Muscle layer of duodenum (tissue), 2 donors: ENCODE results near the gene SMARCC1.

Experiments
- H3K27ac ChIP-seq: one replicate; pipeline ENCODE4 v1.7.0; 2013; ENCODE audit warnings: mild to moderate bottlenecking, low read length
- H3K27me3 ChIP-seq: one replicate; pipeline ENCODE4 v1.7.0; 2013; ENCODE audit warnings: low read depth, mild to moderate bottlenecking, control low read depth, low read length
- H3K36me3 ChIP-seq, 2 donors: one replicate each; pipeline ENCODE4 v1.7.0; 2013; ENCODE audit warnings: low read length in 2 of 2, control low read depth in 1 of 2, mild to moderate bottlenecking in 1 of 2; ENCODE audit not compliant: insufficient read depth in 2 of 2, control insufficient read depth in 1 of 2
- H3K4me1 ChIP-seq, 2 donors: one replicate each; pipeline ENCODE4 v1.7.0; 2013; ENCODE audit warnings: low read length in 2 of 2, mild to moderate bottlenecking in 2 of 2, control low read depth in 1 of 2, moderate library complexity in 1 of 2; ENCODE audit not compliant: insufficient read depth in 2 of 2, control insufficient read depth in 1 of 2
- H3K4me3 ChIP-seq, 2 donors: one replicate each; pipeline ENCODE4 v1.7.0; 2013; ENCODE audit warnings: low read length in 2 of 2, low read depth in 1 of 2, mild to moderate bottlenecking in 1 of 2
- H3K9me3 ChIP-seq, 2 donors: one replicate each; pipeline ENCODE4 v1.7.0; 2013; ENCODE audit warnings: low read length in 2 of 2, control low read depth in 1 of 2, mild to moderate bottlenecking in 1 of 2; ENCODE audit not compliant: control insufficient read depth in 1 of 2
- donor health status: healthy.

The SMARCC1 gene

DNA sequence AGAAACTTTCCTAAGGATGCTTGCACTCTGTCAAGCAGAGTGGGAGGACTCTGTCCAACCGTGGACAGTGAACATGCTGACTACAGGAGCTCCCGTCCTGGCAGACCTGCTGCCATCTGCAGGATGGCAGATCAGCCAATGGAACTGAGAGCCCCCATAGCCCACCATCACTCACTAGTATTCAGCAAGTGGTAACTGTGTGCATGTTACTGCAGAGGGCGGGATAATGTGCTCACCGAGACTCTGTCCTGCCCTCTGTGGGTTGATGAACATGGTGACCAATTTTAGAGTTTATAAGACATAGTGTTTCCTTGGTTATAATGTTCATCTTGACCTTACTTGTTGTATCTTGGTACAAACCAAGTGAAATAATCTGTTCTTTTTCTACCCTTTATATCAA lies 214.5 kb downstream of the SMARCC1 start:
- no peaks in the 10 kb centered on the region for H3K27me3 ChIP-seq
- no peaks in the 10 kb centered on the region for H3K9me3 ChIP-seq
- peaks cover 0 to 5% of the 10 kb centered on the region in 2 donors for H3K4me1 ChIP-seq
- H3K4me3 ChIP-seq, result no peak overlapping the region
- H3K27ac ChIP-seq, result no peak overlapping the region
- no peaks in the 10 kb centered on the region for H3K36me3 ChIP-seq

- H3K27me3 ChIP-seq, result no peaks in the 10 kb centered on the region
- peaks cover 0 to 5% of the 10 kb centered on the region in 2 donors for H3K4me1 ChIP-seq
- no peaks in the 10 kb centered on the region for H3K9me3 ChIP-seq
- H3K27ac ChIP-seq, result no peak overlapping the region
- no peaks in the 10 kb centered on the region for H3K36me3 ChIP-seq
- no peak overlapping the region for H3K4me3 ChIP-seq
Observed at GRCh38 chr3:47566667-47567066, 215.0 kb downstream of the SMARCC1 start.

DNA sequence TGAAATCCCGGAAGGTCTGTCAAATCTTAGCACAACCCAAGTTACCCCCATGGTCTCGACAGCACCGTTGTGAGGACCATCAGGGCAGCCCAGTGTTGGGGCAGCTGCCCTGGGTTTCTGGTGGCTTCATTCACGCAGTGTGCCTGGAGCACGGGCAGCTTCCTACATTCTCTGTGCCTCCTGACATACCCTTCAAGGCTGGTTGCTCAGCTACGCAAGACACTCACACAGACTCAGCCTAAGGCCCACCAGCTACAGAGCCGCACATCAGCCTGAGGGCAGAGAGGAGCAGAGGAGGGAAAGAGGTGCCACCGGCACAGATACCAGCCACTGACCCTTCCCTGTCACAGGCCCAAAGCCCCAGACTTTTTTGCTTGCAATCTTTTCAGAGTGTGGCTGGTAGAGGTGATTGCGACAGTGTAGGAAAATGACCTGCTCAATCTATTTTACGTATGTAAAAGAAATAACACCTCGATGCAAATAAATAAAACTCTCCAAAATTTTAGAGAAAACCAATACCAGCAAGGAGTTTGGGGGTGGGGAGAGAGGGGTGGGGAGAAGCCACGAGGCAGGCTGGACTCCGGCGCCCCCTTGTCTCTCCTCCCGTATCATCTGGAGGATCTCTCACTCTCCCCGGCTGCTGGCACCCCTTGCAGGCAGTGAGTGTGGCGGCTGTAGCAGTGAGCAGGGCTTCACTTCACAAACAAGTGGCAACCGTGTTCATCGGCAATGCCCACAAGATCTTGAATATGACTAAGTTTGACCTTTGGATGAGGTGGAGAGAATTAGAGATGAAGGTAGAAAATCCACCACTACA lies 215.8 kb downstream of the SMARCC1 start:
- Histone ChIP-seq H3K36me3 (no peaks in the 10 kb centered on the region), H3K4me1 (no peaks in the 10 kb centered on the region), H3K27me3 (no peaks in the 10 kb centered on the region), H3K4me3 (no peak overlapping the region), H3K27ac (no peak overlapping the region), H3K9me3 (no peaks in the 10 kb centered on the region)

GRCh38 chr3:47556351-47556750 lies 225.3 kb downstream of the SMARCC1 start:
- no peaks in the 10 kb centered on the region for H3K27me3 ChIP-seq
- H3K27ac ChIP-seq, result no peak overlapping the region
- H3K4me1 ChIP-seq, result no peaks in the 10 kb centered on the region

DNA sequence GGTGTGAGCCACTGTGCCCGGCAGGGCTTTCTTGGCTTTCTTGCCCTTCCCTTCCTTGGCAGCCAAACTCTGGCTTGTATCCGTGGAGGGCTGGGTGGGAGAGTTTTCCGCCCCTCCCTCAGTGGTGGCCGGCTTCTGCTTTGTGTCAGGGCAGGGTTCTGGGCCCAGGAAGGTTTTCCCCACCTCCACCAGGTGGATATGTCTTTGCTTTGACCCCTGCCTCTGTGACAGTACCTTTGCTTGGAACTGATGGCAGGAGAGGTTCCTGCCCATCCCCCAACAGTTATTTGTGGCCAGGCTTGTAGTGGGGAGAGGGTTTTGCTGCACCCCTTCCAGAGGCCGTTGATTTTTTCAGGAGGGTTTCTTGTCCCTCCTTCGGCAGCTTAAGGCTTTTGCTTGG lies 227.4 kb downstream of the SMARCC1 start:
- Histone ChIP-seq H3K9me3 (no peaks in the 10 kb centered on the region), H3K27me3 (no peaks in the 10 kb centered on the region), H3K36me3 (no peaks in the 10 kb centered on the region), H3K27ac (no peak overlapping the region), H3K4me1 (no peaks in the 10 kb centered on the region), H3K4me3 (no peak overlapping the region)

More at GRCh38 chr3:47556351-47556750, 225.3 kb downstream of the SMARCC1 start:
- no peaks in the 10 kb centered on the region for H3K9me3 ChIP-seq
- no peak overlapping the region for H3K4me3 ChIP-seq
- H3K36me3 ChIP-seq, result no peaks in the 10 kb centered on the region

DNA sequence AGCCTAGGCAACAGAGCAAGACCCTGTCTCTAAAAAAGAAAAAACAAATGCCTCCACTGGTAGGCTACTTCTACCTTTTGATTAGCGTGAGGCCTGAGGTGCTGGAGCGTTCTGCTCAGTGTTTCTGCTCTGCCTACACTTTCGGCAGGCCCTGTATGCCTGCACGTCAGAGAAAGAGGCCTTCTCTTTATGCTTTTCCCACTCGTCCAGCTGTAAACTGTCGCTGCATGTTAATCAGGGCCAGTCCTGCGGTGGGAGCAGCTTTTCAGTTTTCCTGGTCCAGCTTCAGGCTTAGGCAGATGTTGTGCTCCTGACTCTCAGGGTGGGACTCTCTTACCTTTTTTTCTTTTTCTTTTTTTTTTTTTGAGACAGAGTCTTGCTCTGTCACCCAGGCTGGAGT lies 228.3 kb downstream of the SMARCC1 start:
- H3K27ac ChIP-seq, result no peak overlapping the region
- no peak overlapping the region for H3K4me3 ChIP-seq

GRCh38 chr3:47542471-47543173 lies 239.1 kb downstream of the SMARCC1 start:
- no peak overlapping the region for H3K4me3 ChIP-seq
- H3K27ac ChIP-seq, result no peak overlapping the region
- peaks cover 0 to 14% of the 10 kb centered on the region in 2 donors for H3K4me1 ChIP-seq
- no peaks in the 10 kb centered on the region for H3K9me3 ChIP-seq
- no peaks in the 10 kb centered on the region for H3K27me3 ChIP-seq
- H3K36me3 ChIP-seq, result no peaks in the 10 kb centered on the region

More for the DNA sequence above, 228.3 kb downstream of the SMARCC1 start:
- Histone ChIP-seq H3K4me1 (no peaks in the 10 kb centered on the region), H3K27me3 (no peaks in the 10 kb centered on the region), H3K36me3 (no peaks in the 10 kb centered on the region), H3K9me3 (no peaks in the 10 kb centered on the region)

DNA sequence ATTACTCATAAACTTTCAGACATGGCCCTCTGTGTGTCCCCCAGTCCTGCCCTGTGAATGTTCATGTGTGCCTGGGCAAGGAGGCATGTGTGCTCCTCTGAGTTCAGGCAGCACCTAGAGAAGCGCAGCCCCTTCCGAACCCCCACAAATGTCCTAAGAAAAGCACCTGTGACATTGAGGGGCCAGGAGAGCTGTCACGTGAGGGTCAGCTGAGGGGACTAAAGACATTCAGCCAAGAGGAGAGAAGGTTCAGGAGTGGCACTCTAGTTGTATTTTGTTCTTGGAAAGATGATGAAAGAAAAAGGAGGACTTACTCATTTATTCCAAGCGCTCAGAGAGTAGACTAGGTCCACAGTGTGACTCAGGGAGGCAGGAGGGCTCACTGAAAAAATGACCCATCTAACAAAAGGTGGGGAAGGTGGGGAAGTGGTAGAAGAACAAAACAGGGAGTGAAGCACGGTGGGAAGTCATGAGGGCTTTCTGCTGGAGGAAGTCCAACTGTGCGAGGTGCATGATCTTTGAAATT lies 240.0 kb downstream of the SMARCC1 start:
- H3K9me3 ChIP-seq, result no peaks in the 10 kb centered on the region
- peaks cover 0 to 14% of the 10 kb centered on the region in 2 donors for H3K4me1 ChIP-seq
- no peak overlapping the region for H3K4me3 ChIP-seq
- H3K36me3 ChIP-seq, result no peaks in the 10 kb centered on the region
- no peak overlapping the region for H3K27ac ChIP-seq
- no peaks in the 10 kb centered on the region for H3K27me3 ChIP-seq

GRCh38 chr3:47540281-47540680 lies 241.4 kb downstream of the SMARCC1 start:
- Histone ChIP-seq H3K27ac (no peak overlapping the region), H3K4me1 (peaks cover 0 to 14% of the 10 kb centered on the region in 2 donors), H3K9me3 (no peaks in the 10 kb centered on the region), H3K4me3 (no peak overlapping the region), H3K27me3 (no peaks in the 10 kb centered on the region), H3K36me3 (no peaks in the 10 kb centered on the region)

DNA sequence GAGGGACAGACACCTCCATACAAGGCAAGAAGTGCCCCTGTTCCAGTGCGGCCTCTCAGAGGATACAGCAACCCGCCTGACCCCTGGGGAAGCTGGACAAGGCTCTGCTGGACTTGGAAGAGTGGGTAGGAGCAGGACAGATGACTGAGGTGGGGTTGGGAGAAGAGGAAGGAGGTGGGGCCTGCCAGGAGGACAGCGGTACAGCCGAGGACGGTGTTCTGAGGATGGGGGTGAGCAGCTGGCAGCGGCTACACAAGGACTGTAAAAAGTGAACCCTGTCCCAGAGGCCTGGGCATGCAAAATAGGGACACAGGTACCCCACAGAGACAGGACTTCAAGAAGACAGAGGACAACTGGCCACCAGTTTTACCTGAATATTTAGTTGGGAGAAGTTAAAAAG lies 244.7 kb downstream of the SMARCC1 start:
- no peak overlapping the region for H3K4me3 ChIP-seq
- no peaks in the 10 kb centered on the region for H3K9me3 ChIP-seq
- H3K36me3 ChIP-seq, result no peaks in the 10 kb centered on the region
- H3K4me1 ChIP-seq, result peaks cover 0 to 2% of the 10 kb centered on the region in 2 donors
- H3K27ac ChIP-seq, result no peak overlapping the region
- H3K27me3 ChIP-seq, result no peaks in the 10 kb centered on the region

GRCh38 chr3:47536221-47536891 lies 245.3 kb downstream of the SMARCC1 start:
- no peak overlapping the region for H3K27ac ChIP-seq
- no peaks in the 10 kb centered on the region for H3K9me3 ChIP-seq
- no peaks in the 10 kb centered on the region for H3K27me3 ChIP-seq
- no peak overlapping the region for H3K4me3 ChIP-seq
- H3K4me1 ChIP-seq, result no peaks in the 10 kb centered on the region
- H3K36me3 ChIP-seq, result no peaks in the 10 kb centered on the region
